Activated B cell treated with CpG ODN at 0.5 μM for 24 hours (primary cell): ENCODE results near the gene PXDN. TPM values are rescaled to one million over a fixed set of nuclear protein-coding genes. Genes with fewer than 3 reads are reported as not detected.

Experiments
- ATAC-seq: fragments of 200-7000 bp; cut with Tn5 transposase; one replicate; pipeline ENCODE4 v1.10.0; 2021; ENCODE audit warnings: low read depth, mild to moderate bottlenecking, moderate library complexity
- CTCF ChIA-PET: fragments of 350-600 bp; sonication (Branson Sonifier 250); formaldehyde crosslinking; loops from one replicate; lab custom pipeline; 2021; ENCODE audit warnings: antibody characterized with exemption; lab: Charles Lee
- POLR2A ChIA-PET: fragments of 350-600 bp; sonication (Branson Sonifier 250); formaldehyde crosslinking; loops from one replicate; lab custom pipeline; 2021; ENCODE audit warnings: antibody characterized with exemption; lab: Charles Lee
- DNase-seq: peaks from one replicate; pipeline ENCODE4 v3.0.0; 2022
- H3K27ac Mint-ChIP-seq: one replicate; pipeline ENCODE4 v1.8.0; 2020; ENCODE audit warnings: mixed read lengths
- H3K27me3 Mint-ChIP-seq: one replicate; pipeline ENCODE4 v1.8.0; 2021; ENCODE audit warnings: mixed read lengths
- H3K36me3 Mint-ChIP-seq: one replicate; pipeline ENCODE4 v1.8.0; 2021; ENCODE audit warnings: low read depth, mixed read lengths
- H3K4me1 Mint-ChIP-seq: one replicate; pipeline ENCODE4 v1.8.0; 2021; ENCODE audit warnings: mixed read lengths
- H3K4me3 Mint-ChIP-seq: one replicate; pipeline ENCODE4 v1.8.0; 2020; ENCODE audit warnings: mild to moderate bottlenecking, mixed read lengths
- H3K9me3 Mint-ChIP-seq: one replicate; pipeline ENCODE4 v1.8.0; 2020; ENCODE audit warnings: mixed read lengths
- intact Hi-C: fragments of 100-400 bp; cut with micrococcal nuclease; formaldehyde crosslinking; loops from one replicate; pipeline ENCODE4 v1.15.1; 2024
- total RNA-seq: library from RNA; stranded (reverse); gene quantifications from 2 replicates; pipeline ENCODE4 v1.2.3, GENCODE V29; 2022
- TF ChIP-seq, protein P1 (sequence below): fragments of 200-600 bp; IDR thresholded peaks from one replicate; pipeline ENCODE4 v1.8.0; 2022; ENCODE audit warnings: antibody characterized with exemption, mild to moderate bottlenecking

PXDN gene
- total RNA-seq, 1 donor from 2014 or later = 1.1 TPM

- H3K4me1 Mint-ChIP-seq = no peaks in the 10 kb centered on the region
- H3K36me3 Mint-ChIP-seq = no peaks in the 10 kb centered on the region
- TF ChIP-seq, protein P1, sequence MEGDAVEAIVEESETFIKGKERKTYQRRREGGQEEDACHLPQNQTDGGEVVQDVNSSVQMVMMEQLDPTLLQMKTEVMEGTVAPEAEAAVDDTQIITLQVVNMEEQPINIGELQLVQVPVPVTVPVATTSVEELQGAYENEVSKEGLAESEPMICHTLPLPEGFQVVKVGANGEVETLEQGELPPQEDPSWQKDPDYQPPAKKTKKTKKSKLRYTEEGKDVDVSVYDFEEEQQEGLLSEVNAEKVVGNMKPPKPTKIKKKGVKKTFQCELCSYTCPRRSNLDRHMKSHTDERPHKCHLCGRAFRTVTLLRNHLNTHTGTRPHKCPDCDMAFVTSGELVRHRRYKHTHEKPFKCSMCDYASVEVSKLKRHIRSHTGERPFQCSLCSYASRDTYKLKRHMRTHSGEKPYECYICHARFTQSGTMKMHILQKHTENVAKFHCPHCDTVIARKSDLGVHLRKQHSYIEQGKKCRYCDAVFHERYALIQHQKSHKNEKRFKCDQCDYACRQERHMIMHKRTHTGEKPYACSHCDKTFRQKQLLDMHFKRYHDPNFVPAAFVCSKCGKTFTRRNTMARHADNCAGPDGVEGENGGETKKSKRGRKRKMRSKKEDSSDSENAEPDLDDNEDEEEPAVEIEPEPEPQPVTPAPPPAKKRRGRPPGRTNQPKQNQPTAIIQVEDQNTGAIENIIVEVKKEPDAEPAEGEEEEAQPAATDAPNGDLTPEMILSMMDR = no peak
- ChIA-PET POLR2A (no interaction called here), CTCF (no interaction called here)
- H3K4me3 Mint-ChIP-seq = no peak overlapping the region
- ATAC-seq (no peak), DNase-seq (no peak)
- no peaks in the 10 kb centered on the region for H3K9me3 Mint-ChIP-seq
- no peak overlapping the region for H3K27ac Mint-ChIP-seq
- no peaks in the 10 kb centered on the region for H3K27me3 Mint-ChIP-seq
- intact Hi-C loops = no loop called here
These were observed 109.5 kb downstream of the PXDN start for GRCh38 chr2:1634681-1635341.

- TF ChIP-seq, protein P1 = no peak
- DNase-seq = no peak
- no peak for ATAC-seq
- CTCF ChIA-PET = no interaction called here
- Mint-ChIP-seq H3K9me3 (no peaks in the 10 kb centered on the region), H3K36me3 (no peaks in the 10 kb centered on the region), H3K27ac (no peak overlapping the region), H3K27me3 (no peaks in the 10 kb centered on the region), H3K4me1 (no peaks in the 10 kb centered on the region), H3K4me3 (no peak overlapping the region)
- POLR2A ChIA-PET = no interaction called here
- intact Hi-C loops = no loop called here
These were observed 110.3 kb downstream of the PXDN start for GRCh38 chr2:1633936-1634587.

DNA sequence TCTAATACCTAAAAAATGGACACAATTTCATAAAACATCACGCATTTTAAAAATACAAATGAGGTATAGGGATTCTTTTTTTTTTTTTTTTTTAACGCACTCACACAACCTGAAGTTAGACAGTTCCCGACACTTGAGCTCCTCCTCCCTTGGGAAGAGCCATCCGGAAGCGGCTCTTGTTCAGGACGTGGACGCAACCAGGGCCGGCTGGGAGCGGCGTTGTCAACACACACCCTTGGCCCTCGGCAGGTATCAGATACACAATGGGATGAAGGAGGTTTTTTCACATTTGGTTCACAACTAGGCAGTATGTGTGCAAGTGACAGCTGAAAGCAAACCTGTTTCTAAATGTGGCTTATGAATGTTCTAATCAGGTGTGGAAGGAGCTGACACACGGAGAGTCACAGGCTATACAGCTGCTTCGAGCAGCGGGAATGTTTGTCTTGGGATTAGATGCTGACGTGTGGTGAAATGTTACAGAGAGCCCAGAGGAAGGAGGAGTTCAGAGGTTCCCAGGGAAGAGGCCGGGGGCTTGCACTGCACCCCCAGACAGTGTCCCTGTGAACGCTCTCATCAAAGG is 111.1 kb downstream of the PXDN start:
- H3K27ac Mint-ChIP-seq = no peak overlapping the region
- ChIA-PET POLR2A (no interaction called here), CTCF (no interaction called here)
- TF ChIP-seq, protein P1 = no peak
- H3K36me3 Mint-ChIP-seq = no peaks in the 10 kb centered on the region
- H3K4me3 Mint-ChIP-seq = no peak overlapping the region
- DNase-seq = no peak
- intact Hi-C loops = no loop called here
- H3K9me3 Mint-ChIP-seq = no peaks in the 10 kb centered on the region
- no peak for ATAC-seq
- H3K4me1 Mint-ChIP-seq = no peaks in the 10 kb centered on the region
- H3K27me3 Mint-ChIP-seq = no peaks in the 10 kb centered on the region

GRCh38 chr2:1632510-1632909 is 111.8 kb downstream of the PXDN start:
- H3K27me3 Mint-ChIP-seq = no peaks in the 10 kb centered on the region
- H3K4me1 Mint-ChIP-seq = no peaks in the 10 kb centered on the region
- H3K27ac Mint-ChIP-seq = no peak overlapping the region
- no peak overlapping the region for H3K4me3 Mint-ChIP-seq
- ChIA-PET POLR2A (no interaction called here), CTCF (no interaction called here)
- intact Hi-C loops = no loop called here
- no peaks in the 10 kb centered on the region for H3K36me3 Mint-ChIP-seq
- DNase-seq (no peak), ATAC-seq (no peak)
- TF ChIP-seq, protein P1 = no peak
- H3K9me3 Mint-ChIP-seq = no peaks in the 10 kb centered on the region

DNA sequence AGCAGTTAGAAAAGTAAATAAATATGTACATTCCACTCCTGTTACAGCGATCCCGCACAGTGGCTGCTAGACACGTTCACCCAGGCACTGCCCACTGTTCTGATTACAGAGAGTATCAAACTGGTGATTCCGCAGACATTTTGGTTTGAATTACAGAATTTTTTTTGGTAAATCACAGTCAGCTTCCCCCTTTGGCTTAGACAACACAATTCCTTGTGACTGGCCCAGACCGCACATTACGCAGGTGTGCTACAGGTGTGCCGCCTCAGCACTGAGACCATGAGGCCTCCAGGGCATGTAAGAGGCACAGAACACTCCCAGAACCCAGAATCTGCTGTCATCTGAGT is 112.3 kb downstream of the PXDN start:
- intact Hi-C loops = no loop called here
- CTCF ChIA-PET = no interaction called here
- Mint-ChIP-seq H3K4me3 (no peak overlapping the region), H3K36me3 (no peaks in the 10 kb centered on the region), H3K4me1 (no peaks in the 10 kb centered on the region), H3K9me3 (no peaks in the 10 kb centered on the region), H3K27me3 (no peaks in the 10 kb centered on the region), H3K27ac (no peak overlapping the region)
- POLR2A ChIA-PET = no interaction called here
- no peak for ATAC-seq
- DNase-seq = no peak
- TF ChIP-seq, protein P1 = no peak
